ENCODE measurements around the gene NPM3.

Gene NPM3

GRCh38 chr10:101773923-101774588 is 9.2 kb downstream of the NPM3 start:
- no peak for DNase-seq

DNA sequence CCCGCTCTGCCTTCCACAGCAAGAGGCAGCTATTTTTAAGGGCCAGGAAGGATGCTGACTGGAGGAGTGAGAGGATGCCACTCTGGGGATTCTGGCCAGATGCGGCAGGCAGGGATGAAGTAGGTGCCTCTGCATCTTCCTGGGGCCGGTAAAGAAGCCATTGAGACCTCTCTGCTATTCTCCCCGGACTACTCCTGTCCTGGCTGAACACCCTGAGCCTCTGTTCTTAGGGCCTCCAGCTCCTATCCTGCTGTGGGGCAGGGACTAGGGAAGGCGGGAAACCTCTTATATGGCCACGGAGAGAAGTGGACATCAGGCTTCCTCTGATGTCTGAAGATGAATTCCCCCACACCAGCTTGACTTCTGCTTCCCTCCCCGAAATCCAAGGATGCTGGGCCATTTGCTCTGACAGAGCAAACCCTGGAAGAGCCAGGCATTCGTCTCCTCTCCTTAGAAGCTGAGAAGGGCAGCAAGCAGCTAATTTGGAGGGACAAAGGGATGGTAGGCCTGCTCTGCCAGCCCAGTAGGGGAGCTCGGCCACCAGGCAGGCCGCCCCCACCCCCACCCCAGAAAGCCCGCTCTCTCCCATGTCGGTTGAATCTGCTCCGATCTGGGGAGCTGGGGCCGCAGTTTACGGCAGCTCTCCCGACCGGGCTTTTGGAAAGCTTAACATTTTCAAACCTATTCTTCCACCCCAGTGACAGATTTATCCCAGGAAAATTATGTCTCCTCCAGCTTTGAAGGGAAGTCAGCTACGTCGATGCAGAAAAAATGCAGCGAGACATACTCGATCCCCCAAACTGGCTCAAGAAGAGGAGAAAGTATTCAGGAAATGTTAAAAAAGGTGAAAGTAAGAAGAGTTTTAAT is 10.1 kb downstream of the NPM3 start:
- no peak for DNase-seq

GRCh38 chr10:101772017-101772894 is 11.0 kb downstream of the NPM3 start:
- DNase-seq = no peak

DNA sequence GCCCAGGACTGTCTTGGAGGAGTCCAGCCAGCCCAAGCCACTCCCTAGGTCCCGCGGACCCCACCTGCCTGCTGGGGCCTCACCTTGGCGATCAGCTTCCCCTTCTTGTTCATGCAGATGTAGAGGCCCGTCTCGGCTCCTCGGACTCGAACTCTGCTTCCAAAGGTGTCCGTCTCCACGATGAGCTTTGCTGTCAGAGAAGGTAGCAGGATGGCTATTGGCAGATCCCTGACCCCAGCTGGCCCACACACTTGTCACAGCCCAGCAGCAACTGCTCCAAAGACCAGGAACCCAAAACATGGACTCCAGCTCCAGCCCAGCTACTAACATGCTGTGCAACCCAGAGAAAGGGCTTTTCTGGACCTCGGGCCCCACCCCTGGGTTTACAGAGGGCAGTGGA is 11.9 kb downstream of the NPM3 start:
- DNase-seq = no peak

DNA sequence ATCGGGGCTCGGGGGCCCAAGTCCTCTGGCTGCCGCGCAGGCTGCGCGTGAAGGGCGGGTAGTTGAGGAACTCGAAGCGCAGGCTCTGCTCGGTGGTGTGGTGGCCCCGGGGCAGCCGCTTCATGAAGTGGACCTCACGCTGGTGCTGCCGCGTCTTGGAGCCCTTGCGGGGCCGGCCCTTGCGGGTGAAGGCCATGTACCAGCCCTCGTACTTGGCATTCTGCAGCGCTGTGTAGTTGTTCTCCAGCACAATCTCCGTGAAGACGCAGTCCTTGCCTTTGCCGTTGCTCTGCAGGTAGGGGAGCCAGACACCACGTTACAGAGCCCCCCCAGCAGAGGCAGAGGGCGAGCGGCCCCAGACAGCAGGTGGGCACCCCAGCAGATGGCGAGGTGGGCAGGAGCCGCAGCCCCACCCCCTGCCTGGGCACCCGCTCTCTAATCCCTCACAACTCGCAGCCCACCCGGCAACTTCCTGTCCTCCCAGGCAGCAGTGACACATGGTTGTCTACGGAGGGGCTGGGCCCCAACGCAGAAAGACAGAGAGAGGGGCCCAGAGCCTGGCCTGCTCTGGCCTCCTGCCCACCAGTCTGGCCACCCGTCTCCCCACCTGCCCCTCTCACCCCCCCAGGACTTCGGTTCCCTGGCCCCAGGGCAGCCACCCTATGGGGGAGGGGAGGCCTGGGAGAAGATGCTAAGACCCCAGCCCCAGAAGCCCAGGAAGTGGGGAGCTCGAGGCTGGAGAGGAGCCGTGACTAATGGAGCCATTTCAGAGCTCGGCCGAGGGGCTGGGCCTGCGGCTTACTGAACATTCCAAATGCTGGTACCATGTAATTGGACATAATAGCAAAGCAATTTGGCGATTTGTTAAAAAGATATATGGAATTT is 12.7 kb downstream of the NPM3 start:
- DNase-seq = no peak

GRCh38 chr10:101769541-101770180 is 13.6 kb downstream of the NPM3 start:
- no peak for DNase-seq

GRCh38 chr10:101768791-101769170 is 14.5 kb downstream of the NPM3 start:
- DNase-seq = no peak

DNA sequence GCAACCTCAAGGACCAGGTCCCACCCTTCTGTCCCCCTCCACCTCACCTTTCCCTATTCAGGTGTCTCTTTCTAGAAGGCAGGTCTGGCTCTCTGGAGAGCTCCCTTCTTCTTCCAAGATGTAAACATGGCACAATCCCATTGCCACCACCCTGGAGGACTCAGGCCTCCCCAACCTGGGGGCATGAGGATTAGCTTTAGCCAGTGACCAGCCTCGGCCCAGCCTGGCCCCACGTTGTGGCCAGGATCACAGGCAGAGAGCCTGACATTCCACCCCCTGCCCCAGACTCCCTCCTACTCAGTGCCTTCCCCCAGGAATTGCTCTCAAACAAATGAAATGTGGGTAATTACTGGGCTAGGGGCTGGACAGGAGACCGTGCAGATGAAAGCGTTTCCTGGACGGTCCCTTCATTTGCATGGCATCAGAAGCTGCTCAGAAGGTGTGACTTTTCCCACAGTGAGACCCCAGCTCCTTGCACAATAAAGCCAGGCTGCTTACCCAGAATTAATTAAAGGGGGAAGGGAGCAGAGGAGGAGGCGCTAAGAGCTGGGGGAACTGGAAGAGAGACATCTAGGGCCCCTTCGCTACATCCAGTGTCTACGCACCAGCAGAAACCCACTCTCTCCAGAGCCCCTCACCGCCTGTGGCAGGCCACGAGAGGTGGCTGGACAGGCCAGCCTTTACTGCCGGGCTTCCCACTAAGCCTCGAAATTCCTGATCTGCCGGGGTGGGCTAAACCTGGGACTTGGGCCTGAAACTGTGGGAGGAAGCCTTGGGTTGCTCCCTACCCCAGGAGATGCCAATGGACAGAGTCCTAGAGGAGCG is 15.1 kb downstream of the NPM3 start:
- DNase-seq = no peak

GRCh38 chr10:101767600-101767945 is 15.7 kb downstream of the NPM3 start:
- no peak for DNase-seq

DNA sequence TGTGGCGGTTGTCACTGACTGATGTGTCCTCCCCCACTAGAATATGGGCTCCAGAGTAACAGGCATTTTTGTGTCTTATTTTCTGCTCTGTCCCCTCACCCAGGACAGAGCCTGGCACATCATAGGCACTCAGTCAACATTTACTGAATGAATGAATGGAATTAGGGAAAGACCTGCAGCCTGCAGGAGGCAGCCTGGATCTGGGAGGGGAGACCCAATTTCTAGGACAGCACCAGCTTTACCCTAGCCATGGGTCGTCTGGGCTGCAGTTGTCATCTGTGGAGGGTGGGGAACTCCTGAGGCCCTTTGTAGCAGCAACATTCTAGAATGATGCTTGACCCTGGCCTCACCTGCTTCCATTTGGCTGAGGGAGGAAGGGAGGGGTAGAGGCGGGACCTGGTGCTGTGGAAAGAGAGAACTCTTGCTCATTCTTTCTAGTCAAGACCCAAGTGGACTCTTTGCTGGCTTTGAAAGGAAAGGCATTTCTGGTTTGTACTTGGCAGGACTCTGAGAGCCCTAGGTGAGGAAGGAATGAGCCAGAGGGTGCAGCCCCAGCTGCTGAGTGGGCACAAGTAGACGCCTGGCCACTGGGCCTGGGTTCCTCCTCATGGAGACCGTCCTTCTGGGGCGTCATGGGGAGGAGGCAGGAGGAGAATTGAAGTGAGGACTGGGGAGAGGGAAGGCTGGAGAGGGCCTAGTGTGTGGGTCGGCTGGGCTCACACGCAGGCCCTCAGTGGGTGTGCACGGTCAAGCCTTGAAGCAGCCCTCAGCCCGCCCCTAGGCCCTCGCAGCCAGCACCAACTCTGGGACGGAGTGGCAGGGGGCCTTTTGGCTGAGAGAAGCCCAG is 16.3 kb downstream of the NPM3 start:
- DNase-seq = no peak

DNA sequence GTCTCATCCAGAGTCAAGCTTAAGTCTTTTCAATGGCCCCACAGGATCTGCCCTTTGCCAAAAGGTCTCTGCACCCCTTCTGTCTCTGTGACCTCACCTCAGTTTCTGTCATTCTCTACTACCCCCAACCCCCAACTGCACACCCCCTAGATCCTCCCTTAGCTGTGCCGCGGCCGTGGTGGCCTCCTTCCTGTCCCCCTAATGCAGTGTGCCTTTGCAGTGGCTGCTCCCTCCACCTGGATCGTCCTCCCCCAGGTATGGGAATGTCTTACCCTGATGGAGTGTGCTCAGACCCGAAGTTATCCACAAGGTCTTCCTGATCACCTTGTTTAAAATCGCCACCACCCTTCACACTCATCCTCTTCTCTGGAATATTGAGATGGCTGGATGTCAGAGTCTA is 16.9 kb downstream of the NPM3 start:
- DNase-seq = no peak

DNA sequence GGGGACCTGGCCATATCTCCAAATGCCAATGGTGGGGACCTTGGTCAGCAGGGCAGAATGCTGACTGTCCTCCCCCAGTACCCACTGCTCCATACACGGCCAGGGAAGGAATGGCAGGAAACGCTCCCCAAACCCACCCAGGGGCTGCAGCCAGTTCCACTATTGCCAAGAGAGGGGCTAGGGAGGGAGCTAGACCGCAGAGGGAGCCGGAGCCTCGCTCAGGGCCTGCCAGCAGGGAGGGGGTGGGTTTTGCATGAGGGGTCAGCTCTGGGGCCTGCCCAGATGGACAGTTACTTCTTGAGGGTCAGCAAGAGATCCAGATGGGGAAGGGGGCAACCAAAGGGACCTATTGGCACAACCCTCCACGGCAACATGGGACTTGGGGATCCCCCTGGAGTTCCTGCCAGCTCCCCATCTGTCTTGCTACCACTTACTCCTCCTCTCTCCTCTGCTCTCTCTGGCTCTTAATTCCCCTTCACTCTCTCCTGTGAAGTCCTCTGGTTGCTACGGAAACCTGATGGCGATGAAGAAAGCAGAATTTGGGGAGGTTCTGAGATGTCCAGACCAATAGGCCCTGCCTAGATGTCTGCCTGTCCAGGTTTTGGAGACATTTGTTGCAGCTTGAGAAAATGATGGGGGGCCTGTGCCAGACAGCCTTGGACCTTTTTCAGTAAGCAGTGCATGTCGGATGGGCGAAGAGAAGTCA is 20.0 kb downstream of the NPM3 start:
- DNase-seq = no peak

- no peak for DNase-seq
These were observed 20.5 kb downstream of the NPM3 start for GRCh38 chr10:101762736-101763135.

- no peak for DNase-seq
These were observed 22.0 kb downstream of the NPM3 start for GRCh38 chr10:101761226-101761625.

- DNase-seq = no peak
These were observed 22.7 kb downstream of the NPM3 start for GRCh38 chr10:101760510-101760909.

DNA sequence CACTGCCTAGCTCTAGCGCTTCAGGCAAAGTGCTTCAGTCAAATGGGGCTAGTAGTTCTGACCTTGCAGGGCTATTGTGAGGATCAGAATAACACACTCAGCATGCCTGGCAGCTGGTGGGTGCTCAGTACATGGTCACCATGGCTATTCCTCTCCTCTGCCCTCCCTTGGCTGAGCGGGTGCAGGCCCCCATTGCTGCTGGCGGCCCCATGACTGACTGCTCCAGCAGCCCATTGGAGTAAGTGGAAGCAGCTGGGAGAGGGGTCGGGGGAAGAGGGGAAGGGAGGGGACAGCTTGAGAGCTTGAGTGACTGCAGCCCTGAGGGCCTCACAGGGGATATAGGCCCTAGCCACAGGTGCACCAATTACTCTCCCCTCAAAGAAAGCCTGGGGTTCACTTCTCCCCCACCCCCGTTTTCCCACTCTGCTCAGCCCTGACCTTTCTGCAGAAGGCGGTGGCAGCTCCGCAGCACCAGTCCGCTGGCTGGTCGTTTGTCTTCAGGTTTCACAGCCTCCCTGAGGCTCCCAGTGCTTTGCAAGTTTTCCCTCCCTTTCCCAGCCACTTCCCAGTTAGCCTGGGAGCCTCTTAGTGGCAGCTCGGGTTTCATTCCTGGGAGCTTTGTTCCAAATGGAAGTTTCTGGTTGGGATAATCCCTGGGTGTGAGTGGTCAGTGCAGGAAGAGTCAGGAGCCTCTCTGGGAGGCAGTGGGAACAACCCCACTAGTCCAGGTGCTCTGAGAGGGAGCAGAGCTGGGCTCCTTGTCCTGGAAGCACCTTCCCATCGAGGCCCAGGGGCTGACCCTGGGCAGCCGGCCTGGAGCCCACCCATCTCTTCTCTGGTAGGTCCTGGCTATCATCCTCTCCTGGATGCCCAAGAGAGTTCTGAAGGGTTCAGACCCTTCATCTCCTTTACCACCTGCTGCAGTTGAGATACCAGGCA is 23.7 kb downstream of the NPM3 start:
- no peak for DNase-seq

DNA sequence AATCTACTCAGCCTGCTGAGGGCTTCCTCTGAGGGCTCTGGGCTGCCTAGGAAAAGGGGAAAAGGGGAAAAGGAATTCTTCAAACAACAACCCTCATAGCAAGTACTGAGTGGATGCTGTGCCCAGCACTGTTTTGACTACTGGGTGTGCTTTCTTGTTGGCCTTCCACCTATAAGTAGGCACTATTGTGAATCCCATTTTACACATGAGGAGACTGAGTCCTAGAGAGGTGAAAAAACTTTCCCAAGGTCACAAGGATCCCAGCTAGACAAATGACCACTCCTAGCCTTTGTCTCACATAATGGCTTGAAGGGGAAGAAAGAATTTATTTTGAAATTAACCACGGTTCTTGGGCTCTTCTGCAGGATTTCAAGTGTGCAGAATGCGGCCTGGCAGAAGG is 24.4 kb downstream of the NPM3 start:
- DNase-seq = no peak

DNA sequence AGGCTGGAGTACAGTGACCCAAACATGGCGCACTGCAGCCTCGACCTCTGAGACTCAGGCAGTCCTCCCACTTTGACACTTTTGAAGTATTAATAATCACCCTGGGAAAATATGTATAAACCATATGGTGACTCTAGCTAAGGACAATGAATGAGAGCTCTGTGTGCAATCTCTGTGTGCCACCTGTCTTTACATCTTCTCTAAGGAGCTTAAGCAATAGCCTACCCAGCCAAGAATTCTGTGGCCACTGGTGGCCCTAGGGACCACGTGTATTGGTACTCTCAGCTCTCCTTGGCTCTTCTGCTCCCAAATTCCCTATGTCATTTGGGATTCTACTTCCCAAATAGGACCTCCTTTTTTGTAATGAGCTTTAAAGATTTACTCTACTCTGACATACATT is 31.0 kb downstream of the NPM3 start:
- DNase-seq = no peak
